H1 (cell line): Measurements from ENCODE around the gene RAB5A. TPM values are rescaled to one million over a fixed set of nuclear protein-coding genes. Genes with fewer than 3 reads are reported as not detected.

Experiments used
- BRCA1 ChIP-seq: IDR thresholded peaks from 2 replicates; pipeline ENCODE4 v1.6.1; 2012; ENCODE audit warnings: low read depth, low read length, improper control_type of control experiment
- FOSL1 ChIP-seq: IDR thresholded peaks from 2 replicates; pipeline ENCODE4 v1.6.1; 2011; ENCODE audit warnings: mild to moderate bottlenecking, low read depth, low read length, moderate library complexity; ENCODE audit not compliant: insufficient read depth
- JUND ChIP-seq: IDR thresholded peaks from 2 replicates; pipeline ENCODE4 v1.6.1; 2011; ENCODE audit warnings: mild to moderate bottlenecking, improper control_type of control experiment, low read length
- MAFK ChIP-seq: IDR thresholded peaks from 2 replicates; pipeline ENCODE4 v1.6.1; 2012; ENCODE audit warnings: low read depth, mild to moderate bottlenecking, improper control_type of control experiment, low read length
- RBBP5 ChIP-seq: IDR thresholded peaks from 2 replicates; pipeline ENCODE4 v1.7.1; 2012; ENCODE audit warnings: low read depth, mild to moderate bottlenecking, inconsistent platforms, low read length, moderate library complexity, borderline replicate concordance
- SIX5 ChIP-seq: IDR thresholded peaks from 2 replicates; pipeline ENCODE4 v1.6.1; 2011; ENCODE audit warnings: mild to moderate bottlenecking, low read depth, low read length
- TBP ChIP-seq: IDR thresholded peaks from 2 replicates; pipeline ENCODE4 v1.6.1; 2011; ENCODE audit warnings: low read depth, low read length, improper control_type of control experiment
- TEAD4 ChIP-seq: IDR thresholded peaks from 2 replicates; pipeline ENCODE4 v1.6.1; 2012; ENCODE audit warnings: low read depth, low read length, inconsistent platforms, mixed read lengths
- polyA plus RNA-seq, 7 experiments: library from polyadenylated mRNA; depleted of rRNA in 3 of 7; stranded (reverse) in 5 of 7; unstranded in 2 of 7; fragments of >200 nt in 5 of 7; fragments of 200-250 nt in 2 of 7; gene quantifications; 1 replicate in 5 of 7; 2 replicates in 1 of 7; 4 replicates in 1 of 7; pipeline versions ENCODE4 v1.2.1 to v1.2.3, GENCODE V29; 2011 to 2013; ENCODE audit warnings: missing spikeins in 2 of 7, mixed read lengths in 2 of 7
- total RNA-seq: library from RNA; stranded (reverse); fragmentation: NEBNext Ultra II Directional; extraction: Animal tissue kit (Norgen Biotek cat#: 25700); gene quantifications from 2 replicates; pipeline ENCODE4 v1.2.1, GENCODE V29; 2021
- TF ChIP-seq, protein P1 (sequence below): fragments of 300-600 bp; sonication (generic); IDR thresholded peaks from 2 replicates; pipeline ENCODE4 v1.7.1; 2012; ENCODE audit warnings: low read length, moderate library complexity, mild to moderate bottlenecking, inconsistent platforms; ENCODE audit not compliant: insufficient replicate concordance
- TF ChIP-seq, protein P2 (sequence below): IDR thresholded peaks from 2 replicates; pipeline ENCODE4 v1.6.1; 2011; ENCODE audit warnings: low read depth, mild to moderate bottlenecking, low read length; ENCODE audit not compliant: insufficient read depth
- TF ChIP-seq, protein P3 (sequence below): IDR thresholded peaks from 2 replicates; pipeline ENCODE4 v1.6.1; 2012; ENCODE audit warnings: inconsistent platforms

Gene RAB5A
- total and polyA plus RNA-seq, 2 of the 8 experiments (the other 6 are each of a cell fraction or from before 2014, with no cell fraction given): 22.4 to 77.7 TPM

DNA sequence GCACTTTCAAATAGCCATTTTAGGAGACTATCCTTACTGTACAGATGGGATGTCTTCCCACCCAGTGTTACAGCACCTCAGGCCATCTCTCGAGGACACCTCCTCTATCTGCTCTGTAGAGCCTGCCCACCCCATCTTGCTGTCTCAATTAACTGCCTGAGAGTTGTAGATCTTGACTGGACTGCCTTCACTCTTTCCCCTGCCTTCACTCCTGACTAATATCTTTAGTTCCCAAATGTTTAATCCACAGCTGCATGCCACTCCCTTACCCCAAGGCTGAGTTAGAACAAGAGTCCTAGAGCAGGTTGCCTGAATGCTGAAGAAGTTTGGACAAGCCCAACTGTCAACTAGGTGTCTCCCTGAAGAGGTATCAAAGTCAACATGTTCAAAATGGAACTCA lies 66.5 kb downstream of the RAB5A start (continued):
- TF ChIP-seq, protein P1, sequence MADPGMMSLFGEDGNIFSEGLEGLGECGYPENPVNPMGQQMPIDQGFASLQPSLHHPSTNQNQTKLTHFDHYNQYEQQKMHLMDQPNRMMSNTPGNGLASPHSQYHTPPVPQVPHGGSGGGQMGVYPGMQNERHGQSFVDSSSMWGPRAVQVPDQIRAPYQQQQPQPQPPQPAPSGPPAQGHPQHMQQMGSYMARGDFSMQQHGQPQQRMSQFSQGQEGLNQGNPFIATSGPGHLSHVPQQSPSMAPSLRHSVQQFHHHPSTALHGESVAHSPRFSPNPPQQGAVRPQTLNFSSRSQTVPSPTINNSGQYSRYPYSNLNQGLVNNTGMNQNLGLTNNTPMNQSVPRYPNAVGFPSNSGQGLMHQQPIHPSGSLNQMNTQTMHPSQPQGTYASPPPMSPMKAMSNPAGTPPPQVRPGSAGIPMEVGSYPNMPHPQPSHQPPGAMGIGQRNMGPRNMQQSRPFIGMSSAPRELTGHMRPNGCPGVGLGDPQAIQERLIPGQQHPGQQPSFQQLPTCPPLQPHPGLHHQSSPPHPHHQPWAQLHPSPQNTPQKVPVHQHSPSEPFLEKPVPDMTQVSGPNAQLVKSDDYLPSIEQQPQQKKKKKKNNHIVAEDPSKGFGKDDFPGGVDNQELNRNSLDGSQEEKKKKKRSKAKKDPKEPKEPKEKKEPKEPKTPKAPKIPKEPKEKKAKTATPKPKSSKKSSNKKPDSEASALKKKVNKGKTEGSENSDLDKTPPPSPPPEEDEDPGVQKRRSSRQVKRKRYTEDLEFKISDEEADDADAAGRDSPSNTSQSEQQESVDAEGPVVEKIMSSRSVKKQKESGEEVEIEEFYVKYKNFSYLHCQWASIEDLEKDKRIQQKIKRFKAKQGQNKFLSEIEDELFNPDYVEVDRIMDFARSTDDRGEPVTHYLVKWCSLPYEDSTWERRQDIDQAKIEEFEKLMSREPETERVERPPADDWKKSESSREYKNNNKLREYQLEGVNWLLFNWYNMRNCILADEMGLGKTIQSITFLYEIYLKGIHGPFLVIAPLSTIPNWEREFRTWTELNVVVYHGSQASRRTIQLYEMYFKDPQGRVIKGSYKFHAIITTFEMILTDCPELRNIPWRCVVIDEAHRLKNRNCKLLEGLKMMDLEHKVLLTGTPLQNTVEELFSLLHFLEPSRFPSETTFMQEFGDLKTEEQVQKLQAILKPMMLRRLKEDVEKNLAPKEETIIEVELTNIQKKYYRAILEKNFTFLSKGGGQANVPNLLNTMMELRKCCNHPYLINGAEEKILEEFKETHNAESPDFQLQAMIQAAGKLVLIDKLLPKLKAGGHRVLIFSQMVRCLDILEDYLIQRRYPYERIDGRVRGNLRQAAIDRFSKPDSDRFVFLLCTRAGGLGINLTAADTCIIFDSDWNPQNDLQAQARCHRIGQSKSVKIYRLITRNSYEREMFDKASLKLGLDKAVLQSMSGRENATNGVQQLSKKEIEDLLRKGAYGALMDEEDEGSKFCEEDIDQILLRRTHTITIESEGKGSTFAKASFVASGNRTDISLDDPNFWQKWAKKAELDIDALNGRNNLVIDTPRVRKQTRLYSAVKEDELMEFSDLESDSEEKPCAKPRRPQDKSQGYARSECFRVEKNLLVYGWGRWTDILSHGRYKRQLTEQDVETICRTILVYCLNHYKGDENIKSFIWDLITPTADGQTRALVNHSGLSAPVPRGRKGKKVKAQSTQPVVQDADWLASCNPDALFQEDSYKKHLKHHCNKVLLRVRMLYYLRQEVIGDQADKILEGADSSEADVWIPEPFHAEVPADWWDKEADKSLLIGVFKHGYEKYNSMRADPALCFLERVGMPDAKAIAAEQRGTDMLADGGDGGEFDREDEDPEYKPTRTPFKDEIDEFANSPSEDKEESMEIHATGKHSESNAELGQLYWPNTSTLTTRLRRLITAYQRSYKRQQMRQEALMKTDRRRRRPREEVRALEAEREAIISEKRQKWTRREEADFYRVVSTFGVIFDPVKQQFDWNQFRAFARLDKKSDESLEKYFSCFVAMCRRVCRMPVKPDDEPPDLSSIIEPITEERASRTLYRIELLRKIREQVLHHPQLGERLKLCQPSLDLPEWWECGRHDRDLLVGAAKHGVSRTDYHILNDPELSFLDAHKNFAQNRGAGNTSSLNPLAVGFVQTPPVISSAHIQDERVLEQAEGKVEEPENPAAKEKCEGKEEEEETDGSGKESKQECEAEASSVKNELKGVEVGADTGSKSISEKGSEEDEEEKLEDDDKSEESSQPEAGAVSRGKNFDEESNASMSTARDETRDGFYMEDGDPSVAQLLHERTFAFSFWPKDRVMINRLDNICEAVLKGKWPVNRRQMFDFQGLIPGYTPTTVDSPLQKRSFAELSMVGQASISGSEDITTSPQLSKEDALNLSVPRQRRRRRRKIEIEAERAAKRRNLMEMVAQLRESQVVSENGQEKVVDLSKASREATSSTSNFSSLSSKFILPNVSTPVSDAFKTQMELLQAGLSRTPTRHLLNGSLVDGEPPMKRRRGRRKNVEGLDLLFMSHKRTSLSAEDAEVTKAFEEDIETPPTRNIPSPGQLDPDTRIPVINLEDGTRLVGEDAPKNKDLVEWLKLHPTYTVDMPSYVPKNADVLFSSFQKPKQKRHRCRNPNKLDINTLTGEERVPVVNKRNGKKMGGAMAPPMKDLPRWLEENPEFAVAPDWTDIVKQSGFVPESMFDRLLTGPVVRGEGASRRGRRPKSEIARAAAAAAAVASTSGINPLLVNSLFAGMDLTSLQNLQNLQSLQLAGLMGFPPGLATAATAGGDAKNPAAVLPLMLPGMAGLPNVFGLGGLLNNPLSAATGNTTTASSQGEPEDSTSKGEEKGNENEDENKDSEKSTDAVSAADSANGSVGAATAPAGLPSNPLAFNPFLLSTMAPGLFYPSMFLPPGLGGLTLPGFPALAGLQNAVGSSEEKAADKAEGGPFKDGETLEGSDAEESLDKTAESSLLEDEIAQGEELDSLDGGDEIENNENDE: no peak
- TF ChIP-seq TEAD4 (no peak), JUND (no peak), FOSL1 (no peak), BRCA1 (no peak), SIX5 (no peak), MAFK (no peak), RBBP5 (no peak), TBP (no peak)
- TF ChIP-seq, protein P2, sequence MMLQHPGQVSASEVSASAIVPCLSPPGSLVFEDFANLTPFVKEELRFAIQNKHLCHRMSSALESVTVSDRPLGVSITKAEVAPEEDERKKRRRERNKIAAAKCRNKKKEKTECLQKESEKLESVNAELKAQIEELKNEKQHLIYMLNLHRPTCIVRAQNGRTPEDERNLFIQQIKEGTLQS: no peak
- TF ChIP-seq, protein P3, sequence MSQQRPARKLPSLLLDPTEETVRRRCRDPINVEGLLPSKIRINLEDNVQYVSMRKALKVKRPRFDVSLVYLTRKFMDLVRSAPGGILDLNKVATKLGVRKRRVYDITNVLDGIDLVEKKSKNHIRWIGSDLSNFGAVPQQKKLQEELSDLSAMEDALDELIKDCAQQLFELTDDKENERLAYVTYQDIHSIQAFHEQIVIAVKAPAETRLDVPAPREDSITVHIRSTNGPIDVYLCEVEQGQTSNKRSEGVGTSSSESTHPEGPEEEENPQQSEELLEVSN: no peak
